ENCODE data around the gene ANKS6.

The ANKS6 gene

GRCh38 chr9:98778711-98779530 lies 17.4 kb downstream of the ANKS6 start:
- no peaks in the 10 kb centered on the region for H3K27me3 Mint-ChIP-seq
- no peak overlapping the region for H3K4me3 Mint-ChIP-seq
- no peaks in the 10 kb centered on the region for H3K36me3 Mint-ChIP-seq
- no peak overlapping the region for H3K27ac Mint-ChIP-seq
- no peak for DNase-seq
- CTCF ChIA-PET, result interaction anchor here (1.0 kb wide), 1 partner anchor 23 kb away, joined by 3 read pairs; no protein-coding TSS in a partner anchor
- no peaks in the 10 kb centered on the region for H3K9me3 Mint-ChIP-seq
- no peaks in the 10 kb centered on the region for H3K4me1 Mint-ChIP-seq

GRCh38 chr9:98778251-98778650 lies 18.1 kb downstream of the ANKS6 start:
- H3K4me3 Mint-ChIP-seq, result no peak overlapping the region
- H3K27me3 Mint-ChIP-seq, result no peaks in the 10 kb centered on the region
- no peak overlapping the region for H3K27ac Mint-ChIP-seq
- no peak for DNase-seq
- no peaks in the 10 kb centered on the region for H3K36me3 Mint-ChIP-seq
- no peaks in the 10 kb centered on the region for H3K9me3 Mint-ChIP-seq
- no peaks in the 10 kb centered on the region for H3K4me1 Mint-ChIP-seq
- CTCF ChIA-PET, result no interaction called here

GRCh38 chr9:98777618-98778017 lies 18.7 kb downstream of the ANKS6 start:
- no peaks in the 10 kb centered on the region for H3K36me3 Mint-ChIP-seq
- no peaks in the 10 kb centered on the region for H3K4me1 Mint-ChIP-seq
- H3K27ac Mint-ChIP-seq, result no peak overlapping the region
- DNase-seq, result no peak
- CTCF ChIA-PET, result interaction anchor here (5.6 kb wide), 1 partner anchor 463 kb away, joined by 66 read pairs; no protein-coding TSS in a partner anchor
- H3K27me3 Mint-ChIP-seq, result no peaks in the 10 kb centered on the region
- H3K9me3 Mint-ChIP-seq, result no peaks in the 10 kb centered on the region
- H3K4me3 Mint-ChIP-seq, result no peak overlapping the region

GRCh38 chr9:98775831-98776441 lies 20.4 kb downstream of the ANKS6 start:
- Mint-ChIP-seq H3K4me3 (no peak overlapping the region), H3K27me3 (no peaks in the 10 kb centered on the region), H3K9me3 (no peaks in the 10 kb centered on the region), H3K4me1 (no peaks in the 10 kb centered on the region), H3K36me3 (no peaks in the 10 kb centered on the region), H3K27ac (no peak overlapping the region)
- CTCF ChIA-PET, result interaction anchor here (0.6 to 5.6 kb wide), 20 partner anchors 10 to 469 kb away, joined by 3 to 66 read pairs (median 3); no protein-coding TSS in a partner anchor
- DNase-seq, result peak; percentile 54

GRCh38 chr9:98774746-98775145 lies 21.6 kb downstream of the ANKS6 start:
- Mint-ChIP-seq H3K9me3 (no peaks in the 10 kb centered on the region), H3K4me3 (no peak overlapping the region), H3K36me3 (no peaks in the 10 kb centered on the region), H3K27me3 (no peaks in the 10 kb centered on the region), H3K27ac (no peak overlapping the region), H3K4me1 (no peaks in the 10 kb centered on the region)
- peak; percentile 38 for DNase-seq
- CTCF ChIA-PET, result interaction anchor here (0.5 to 5.6 kb wide), 17 partner anchors 9 to 498 kb away, joined by 3 to 66 read pairs (median 6); partner anchors contain the start of gene GALNT12

- H3K27ac Mint-ChIP-seq, result no peak overlapping the region
- no peak for DNase-seq
- no peaks in the 10 kb centered on the region for H3K27me3 Mint-ChIP-seq
- H3K4me1 Mint-ChIP-seq, result no peaks in the 10 kb centered on the region
- no peak overlapping the region for H3K4me3 Mint-ChIP-seq
- CTCF ChIA-PET, result interaction anchor here (0.9 to 5.6 kb wide), 5 partner anchors 8 to 459 kb away, joined by 4 to 66 read pairs (median 27); no protein-coding TSS in a partner anchor
- H3K9me3 Mint-ChIP-seq, result no peaks in the 10 kb centered on the region
- H3K36me3 Mint-ChIP-seq, result no peaks in the 10 kb centered on the region
Measured at GRCh38 chr9:98773721-98774120, 22.6 kb downstream of the ANKS6 start.

GRCh38 chr9:98772364-98773155 lies 23.8 kb downstream of the ANKS6 start:
- CTCF ChIA-PET, result interaction anchor here (0.8 to 5.6 kb wide), 3 partner anchors 11 to 458 kb away, joined by 3 to 66 read pairs (median 31); no protein-coding TSS in a partner anchor
- Mint-ChIP-seq H3K36me3 (no peaks in the 10 kb centered on the region), H3K27me3 (no peaks in the 10 kb centered on the region), H3K9me3 (no peaks in the 10 kb centered on the region), H3K4me3 (no peak overlapping the region), H3K27ac (no peak overlapping the region), H3K4me1 (no peaks in the 10 kb centered on the region)
- DNase-seq, result no peak

- Mint-ChIP-seq H3K4me1 (no peaks in the 10 kb centered on the region), H3K4me3 (no peak overlapping the region), H3K36me3 (no peaks in the 10 kb centered on the region), H3K27me3 (no peaks in the 10 kb centered on the region), H3K9me3 (no peaks in the 10 kb centered on the region), H3K27ac (no peak overlapping the region)
- CTCF ChIA-PET, result no interaction called here
- no peak for DNase-seq
Measured at GRCh38 chr9:98771209-98771874, 25.0 kb downstream of the ANKS6 start.

GRCh38 chr9:98770717-98771116 lies 25.6 kb downstream of the ANKS6 start:
- no peak for DNase-seq
- CTCF ChIA-PET, result no interaction called here
- no peaks in the 10 kb centered on the region for H3K4me1 Mint-ChIP-seq
- H3K36me3 Mint-ChIP-seq, result no peaks in the 10 kb centered on the region
- H3K9me3 Mint-ChIP-seq, result no peaks in the 10 kb centered on the region
- H3K27ac Mint-ChIP-seq, result no peak overlapping the region
- no peak overlapping the region for H3K4me3 Mint-ChIP-seq
- H3K27me3 Mint-ChIP-seq, result no peaks in the 10 kb centered on the region

GRCh38 chr9:98768344-98768743 lies 28.0 kb downstream of the ANKS6 start:
- Mint-ChIP-seq H3K4me3 (no peak overlapping the region), H3K36me3 (no peaks in the 10 kb centered on the region), H3K4me1 (no peaks in the 10 kb centered on the region), H3K27me3 (no peaks in the 10 kb centered on the region), H3K27ac (no peak overlapping the region), H3K9me3 (no peaks in the 10 kb centered on the region)
- no peak for DNase-seq
- CTCF ChIA-PET, result no interaction called here

- H3K36me3 Mint-ChIP-seq, result no peaks in the 10 kb centered on the region
- no peaks in the 10 kb centered on the region for H3K27me3 Mint-ChIP-seq
- CTCF ChIA-PET, result interaction anchor here (0.8 to 3.5 kb wide), 2 partner anchors 7 to 453 kb away, joined by 3 to 27 read pairs; no protein-coding TSS in a partner anchor
- H3K4me3 Mint-ChIP-seq, result no peak overlapping the region
- no peaks in the 10 kb centered on the region for H3K4me1 Mint-ChIP-seq
- no peak overlapping the region for H3K27ac Mint-ChIP-seq
- DNase-seq, result no peak
- H3K9me3 Mint-ChIP-seq, result no peaks in the 10 kb centered on the region
Measured at GRCh38 chr9:98767915-98768314, 28.4 kb downstream of the ANKS6 start.

- H3K4me3 Mint-ChIP-seq, result no peak overlapping the region
- CTCF ChIA-PET, result interaction anchor here (0.6 to 3.5 kb wide), 4 partner anchors 8 to 454 kb away, joined by 3 to 27 read pairs (median 5); no protein-coding TSS in a partner anchor
- no peak overlapping the region for H3K27ac Mint-ChIP-seq
- no peaks in the 10 kb centered on the region for H3K36me3 Mint-ChIP-seq
- H3K9me3 Mint-ChIP-seq, result no peaks in the 10 kb centered on the region
- DNase-seq, result no peak
- H3K4me1 Mint-ChIP-seq, result no peaks in the 10 kb centered on the region
- H3K27me3 Mint-ChIP-seq, result no peaks in the 10 kb centered on the region
Measured at GRCh38 chr9:98767196-98767595, 29.2 kb downstream of the ANKS6 start.

GRCh38 chr9:98766586-98766985 lies 29.8 kb downstream of the ANKS6 start:
- Mint-ChIP-seq H3K27me3 (no peaks in the 10 kb centered on the region), H3K9me3 (no peaks in the 10 kb centered on the region), H3K4me1 (no peaks in the 10 kb centered on the region), H3K36me3 (no peaks in the 10 kb centered on the region), H3K4me3 (no peak overlapping the region), H3K27ac (no peak overlapping the region)
- CTCF ChIA-PET, result interaction anchor here (0.6 to 3.5 kb wide), 3 partner anchors 9 to 453 kb away, joined by 4 to 27 read pairs (median 6); no protein-coding TSS in a partner anchor
- DNase-seq, result no peak
